Measurements from ENCODE around the gene CNN2.
"Not testable (repeated sequence)": the region's sequence is repeated elsewhere in the genome, so short reads cannot be mapped to it uniquely, and the experiment has no call there.

The CNN2 gene

DNA sequence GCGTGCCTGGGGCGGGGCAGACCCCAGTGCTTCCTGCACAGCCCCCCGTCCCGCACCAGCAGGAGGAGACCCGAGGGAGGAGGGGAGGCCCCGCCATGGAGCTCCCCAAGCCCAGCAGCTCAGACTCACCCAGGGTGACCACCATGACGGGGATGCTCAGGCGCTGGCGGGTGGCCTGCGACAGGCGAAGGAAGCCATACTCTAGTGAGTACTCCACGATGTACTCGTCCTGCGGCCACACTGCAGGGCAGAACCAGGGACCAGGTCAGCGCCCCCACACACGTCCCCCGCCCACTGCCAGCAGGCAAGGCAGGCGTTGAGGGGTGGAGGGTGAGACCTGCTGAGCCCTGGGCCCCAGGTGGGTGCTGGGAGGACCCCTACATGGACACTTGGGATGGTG lies 14.1 kb upstream of the CNN2 start:
- no peak for DNase-seq

DNA sequence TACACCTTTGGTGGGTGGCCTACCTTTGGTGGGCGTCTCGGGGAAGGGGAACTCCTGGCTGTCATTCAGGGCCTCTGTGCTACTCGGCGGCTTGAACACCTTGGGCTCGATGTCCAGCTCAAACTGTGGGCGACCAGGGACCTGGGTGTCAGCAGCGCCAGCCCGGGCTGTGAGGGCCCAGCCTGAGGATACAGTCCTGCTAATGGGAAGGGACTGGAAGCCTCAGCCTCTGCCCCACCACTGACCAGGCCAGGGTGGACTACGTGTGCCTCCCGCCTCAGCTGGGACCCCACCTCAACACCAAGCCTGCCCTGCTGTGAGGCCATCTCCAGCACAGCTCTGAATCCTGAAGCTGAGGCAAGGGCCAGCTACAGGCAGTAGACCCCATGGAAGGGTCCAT lies 13.2 kb upstream of the CNN2 start:
- DNase-seq, result no peak

DNA sequence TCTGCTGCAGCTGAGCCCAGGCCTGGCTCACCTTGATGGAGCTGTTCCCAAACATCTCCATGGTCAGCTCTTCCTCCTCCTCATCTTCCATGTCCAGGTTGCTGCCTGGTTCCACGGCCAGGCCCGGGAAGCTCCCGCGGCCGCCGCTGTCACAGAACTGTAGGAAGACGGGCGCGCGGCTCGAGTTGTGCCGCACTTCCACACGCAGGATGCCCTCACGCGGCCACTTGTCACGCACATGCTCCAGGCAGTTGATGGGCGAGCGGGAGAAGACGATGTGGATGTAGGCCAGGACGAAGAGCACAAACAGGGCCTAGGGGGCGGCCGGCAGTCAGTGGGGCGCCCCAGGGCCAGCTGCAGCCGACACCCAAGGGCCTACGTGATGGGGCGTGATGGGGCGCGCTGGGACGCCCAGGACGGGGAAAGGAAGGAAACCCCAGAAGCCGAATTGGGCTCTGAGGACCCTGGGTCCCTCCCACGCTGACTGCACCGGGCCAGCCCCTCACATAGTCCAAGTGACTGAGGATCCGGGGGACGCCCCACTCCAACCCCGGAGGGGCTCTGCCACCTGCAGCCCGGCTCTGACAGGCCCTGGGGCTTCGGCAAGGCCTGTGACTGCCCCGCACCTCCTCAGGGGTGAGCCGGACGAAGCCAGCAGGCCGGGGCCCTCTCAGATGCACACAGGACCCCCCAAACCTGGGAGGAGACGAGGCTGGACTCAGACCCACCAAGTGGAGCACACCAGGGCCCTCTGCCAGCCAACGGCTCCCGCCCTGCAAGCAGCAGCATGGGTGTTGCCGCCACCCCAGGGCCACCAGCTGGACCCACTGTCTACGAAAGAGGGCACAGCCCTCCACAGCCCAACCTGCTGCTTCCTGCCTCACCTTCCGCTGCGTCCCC lies 12.0 kb upstream of the CNN2 start:
- DNase-seq, result no peak

DNA sequence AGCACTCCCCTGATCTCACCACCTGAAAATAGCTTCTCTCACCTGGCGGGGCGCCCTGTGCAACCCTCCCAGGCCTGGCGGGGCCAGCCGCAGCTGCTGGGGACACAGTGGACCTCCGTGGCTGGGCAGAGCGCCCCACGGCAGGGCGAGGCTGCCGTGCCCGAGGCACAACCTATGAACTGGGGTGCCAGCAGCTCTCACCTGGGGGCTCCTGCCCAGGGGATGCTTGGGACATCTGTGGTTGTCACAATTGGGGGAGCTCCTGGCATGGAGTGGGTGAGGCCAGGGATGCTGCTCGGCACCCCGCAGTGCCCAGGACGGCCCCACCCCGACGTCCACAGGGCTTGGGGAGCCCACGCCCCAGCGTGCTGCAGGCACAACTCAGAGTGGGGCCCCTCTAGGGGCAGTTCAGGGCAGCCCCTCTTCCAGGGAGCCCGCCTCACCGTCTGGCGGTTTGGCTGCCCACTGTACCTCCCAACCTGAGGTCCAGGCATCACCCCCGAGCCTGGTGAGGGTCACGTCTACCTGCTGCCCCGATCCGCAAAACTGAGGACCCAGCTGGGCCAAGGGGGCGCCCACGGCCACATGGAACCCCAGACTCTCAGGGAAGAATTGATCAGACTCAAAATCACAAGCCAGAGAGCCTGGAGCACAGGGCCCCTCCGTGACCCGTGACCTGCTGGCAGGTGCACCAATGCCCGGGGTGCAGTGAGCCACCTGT lies 11.2 kb upstream of the CNN2 start:
- DNase-seq, result no peak

DNA sequence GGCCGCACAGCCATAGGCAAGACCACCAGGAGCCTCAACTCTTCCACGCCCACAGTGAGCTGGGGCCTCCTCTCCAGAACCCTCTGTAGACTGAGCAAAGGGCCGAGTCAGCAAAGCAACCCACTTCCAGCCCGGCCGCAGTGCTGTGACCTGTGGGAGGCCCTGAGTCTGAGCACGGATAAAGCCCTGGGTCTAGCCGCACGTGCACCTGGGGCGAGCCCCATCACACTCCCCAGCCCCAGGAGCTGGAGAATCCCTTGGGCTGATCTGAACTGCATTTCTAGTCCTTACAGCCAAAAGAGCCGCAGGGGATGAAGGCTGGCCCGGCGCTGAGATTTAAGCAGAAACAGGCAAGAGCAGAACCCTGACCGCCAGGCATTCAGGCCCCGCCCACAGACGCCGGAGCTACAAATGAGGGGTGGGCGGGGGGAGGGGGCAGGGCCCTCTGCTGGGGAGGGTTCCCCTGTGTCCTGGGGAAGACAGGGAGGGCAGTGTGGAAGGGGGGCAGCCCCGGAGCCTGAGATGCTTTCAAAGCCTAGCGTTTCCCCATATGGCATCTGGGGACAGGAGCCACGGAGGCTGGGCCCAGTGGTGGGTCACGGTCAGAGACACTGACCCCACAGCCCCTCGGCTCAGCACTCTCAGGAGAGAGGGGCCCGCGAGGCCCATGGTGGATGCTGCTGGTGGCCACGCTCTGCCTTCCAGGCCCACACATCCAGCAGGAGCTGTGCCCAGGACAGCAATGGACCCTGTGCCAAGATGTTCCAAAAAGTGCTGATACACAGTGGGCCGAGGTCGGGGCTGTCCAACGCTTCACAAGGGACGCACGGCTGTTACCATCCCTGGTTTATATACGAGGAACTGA lies 10.4 kb upstream of the CNN2 start:
- DNase-seq, result no peak

DNA sequence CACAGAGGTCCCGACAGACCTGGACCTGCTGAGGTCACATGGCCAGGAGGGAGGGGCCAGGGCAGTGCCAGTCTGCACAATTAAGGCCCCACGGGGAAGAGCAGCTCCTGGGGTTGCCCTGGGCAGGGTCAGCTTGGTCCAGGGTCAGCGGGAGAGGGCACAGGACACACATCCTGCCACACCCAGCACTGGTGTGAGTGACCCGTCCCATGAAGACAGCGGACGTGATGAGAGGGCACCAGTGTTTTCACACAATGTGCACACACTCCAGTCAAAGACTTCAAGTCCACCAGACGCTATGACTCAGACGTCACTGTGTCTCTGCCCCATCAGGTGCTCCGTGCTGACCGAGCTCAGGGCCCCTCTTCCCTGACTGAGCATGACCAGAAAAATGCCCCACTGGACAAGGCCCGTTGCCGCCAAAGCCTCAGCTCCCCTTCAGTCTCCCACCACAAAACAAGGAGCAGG lies 9.7 kb upstream of the CNN2 start:
- no peak for DNase-seq

DNA sequence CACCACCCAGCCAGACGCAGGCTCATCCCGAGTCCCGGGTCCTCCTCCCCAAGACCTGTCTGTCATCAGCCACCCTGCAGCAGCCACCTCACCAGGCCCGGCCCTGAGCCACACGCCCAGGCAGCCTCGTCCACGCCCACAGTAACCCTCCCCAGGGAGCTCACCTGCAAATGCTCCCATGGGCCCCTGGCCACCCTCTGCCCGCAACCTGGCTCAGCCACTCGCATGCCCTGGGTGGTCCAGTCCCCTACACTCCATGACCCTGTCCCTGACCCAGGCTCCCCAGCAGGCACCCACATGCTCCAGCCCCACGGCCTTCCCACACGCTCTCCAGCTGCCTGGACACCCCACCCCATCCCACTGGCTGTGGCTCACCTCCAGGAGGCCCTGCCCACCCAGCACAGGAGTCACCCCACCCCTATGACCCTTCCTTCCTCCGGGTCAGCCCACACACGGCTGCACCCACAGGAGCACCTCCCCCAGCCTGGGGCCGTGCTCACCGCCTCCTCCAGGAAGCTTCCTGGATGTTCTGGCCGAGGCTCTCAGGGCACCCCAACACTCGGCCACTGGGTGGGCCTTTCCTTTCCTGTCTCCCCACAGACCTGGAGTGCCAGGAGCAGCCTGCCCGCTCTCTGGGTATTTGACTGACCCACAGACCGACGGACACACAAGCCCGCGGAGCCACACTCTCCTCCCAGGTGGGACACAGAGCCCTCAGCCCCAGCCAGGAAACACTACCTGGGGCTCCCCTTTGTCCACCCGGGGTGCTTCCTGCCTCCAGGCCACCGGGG lies 9.1 kb upstream of the CNN2 start:
- DNase-seq, result no peak

DNA sequence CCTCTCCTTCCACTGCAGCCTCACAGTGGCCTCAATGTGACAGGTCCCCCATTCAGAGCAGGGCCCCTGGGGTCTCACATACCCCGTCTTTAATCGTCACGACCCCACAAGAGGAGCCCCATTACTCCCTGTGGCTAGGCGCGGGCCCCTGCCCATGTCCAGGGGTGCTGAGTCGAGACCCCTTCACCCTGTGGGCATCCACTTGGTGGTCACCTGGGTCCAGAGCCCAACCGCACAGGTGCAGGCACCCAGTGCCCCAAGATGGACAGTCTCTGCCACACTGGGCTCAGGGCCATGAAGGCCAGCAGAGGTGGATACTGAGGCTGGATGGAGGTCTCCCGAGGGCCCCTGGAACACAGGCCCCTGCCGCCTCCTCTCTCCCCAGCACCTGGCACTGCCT lies 8.5 kb upstream of the CNN2 start:
- DNase-seq, result no peak

DNA sequence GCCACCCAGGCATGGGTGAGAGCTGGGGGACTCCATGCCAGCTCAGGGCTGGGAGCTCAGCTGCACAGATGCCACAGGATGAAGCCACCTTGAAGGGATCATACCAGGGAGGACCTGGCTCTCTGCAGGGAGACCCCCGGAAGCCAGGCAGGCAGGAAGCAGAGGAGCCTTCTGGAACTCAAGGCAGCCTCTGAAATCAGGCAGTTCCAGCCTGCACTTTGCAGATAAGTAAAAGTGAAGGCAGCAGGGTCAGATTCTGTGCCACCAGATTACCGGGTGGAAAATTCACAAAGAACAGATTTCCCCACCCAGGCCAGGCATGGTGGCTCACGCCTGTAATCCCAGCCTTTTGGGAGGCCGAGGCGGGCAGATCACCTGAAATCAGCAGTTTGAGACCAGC lies 8.0 kb upstream of the CNN2 start:
- no peak for DNase-seq

DNA sequence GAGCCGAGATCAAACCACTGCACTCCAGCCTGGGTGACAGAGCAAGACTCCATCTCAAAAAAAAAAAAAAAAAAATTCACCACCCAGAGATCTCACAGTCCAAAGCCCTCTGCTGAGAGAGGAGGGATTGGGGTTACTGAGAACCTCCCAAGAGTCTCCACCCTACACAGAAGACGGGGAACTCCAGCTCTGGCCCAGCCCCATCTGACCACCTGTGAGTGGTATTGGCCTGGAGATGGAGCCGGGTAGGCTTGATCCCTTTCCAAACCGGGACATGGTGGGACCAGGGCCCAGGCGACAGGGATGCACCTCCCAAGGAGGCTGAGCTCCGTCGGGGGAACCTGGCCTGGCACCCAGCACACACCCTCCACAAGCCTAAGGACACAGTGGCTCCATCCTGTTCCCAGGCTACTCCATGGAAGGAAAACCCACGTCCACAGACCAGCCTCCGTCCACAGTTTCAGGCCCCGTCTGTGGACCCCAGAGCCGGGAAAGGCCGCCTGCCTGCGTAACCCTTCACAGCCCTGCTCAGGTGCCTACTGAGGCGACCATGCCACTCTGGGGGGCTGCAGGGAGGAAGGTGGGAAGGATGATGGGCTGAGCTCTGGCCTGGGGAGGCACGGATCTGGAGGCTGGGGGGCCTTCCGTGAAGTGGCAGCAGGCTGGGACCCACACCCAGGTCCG lies 7.3 kb upstream of the CNN2 start:
- DNase-seq, result no peak

DNA sequence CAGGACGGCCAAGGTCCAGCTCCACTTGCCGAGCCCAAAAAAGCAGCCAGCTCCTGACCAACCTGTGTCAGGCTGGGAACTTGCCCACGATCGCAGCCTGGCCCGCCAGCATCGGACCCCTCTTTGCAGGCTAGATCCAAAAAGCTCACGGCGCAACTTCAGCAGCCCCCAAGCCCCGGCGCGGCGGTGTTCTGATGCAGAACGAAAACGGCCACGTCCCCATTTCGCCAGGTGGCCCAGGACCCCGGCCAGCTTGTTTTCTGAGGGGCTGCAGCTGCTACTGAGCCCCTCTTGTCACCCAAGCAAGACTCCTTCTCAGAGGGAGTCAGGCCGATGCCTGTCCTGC lies 6.8 kb upstream of the CNN2 start:
- DNase-seq, result no peak

DNA sequence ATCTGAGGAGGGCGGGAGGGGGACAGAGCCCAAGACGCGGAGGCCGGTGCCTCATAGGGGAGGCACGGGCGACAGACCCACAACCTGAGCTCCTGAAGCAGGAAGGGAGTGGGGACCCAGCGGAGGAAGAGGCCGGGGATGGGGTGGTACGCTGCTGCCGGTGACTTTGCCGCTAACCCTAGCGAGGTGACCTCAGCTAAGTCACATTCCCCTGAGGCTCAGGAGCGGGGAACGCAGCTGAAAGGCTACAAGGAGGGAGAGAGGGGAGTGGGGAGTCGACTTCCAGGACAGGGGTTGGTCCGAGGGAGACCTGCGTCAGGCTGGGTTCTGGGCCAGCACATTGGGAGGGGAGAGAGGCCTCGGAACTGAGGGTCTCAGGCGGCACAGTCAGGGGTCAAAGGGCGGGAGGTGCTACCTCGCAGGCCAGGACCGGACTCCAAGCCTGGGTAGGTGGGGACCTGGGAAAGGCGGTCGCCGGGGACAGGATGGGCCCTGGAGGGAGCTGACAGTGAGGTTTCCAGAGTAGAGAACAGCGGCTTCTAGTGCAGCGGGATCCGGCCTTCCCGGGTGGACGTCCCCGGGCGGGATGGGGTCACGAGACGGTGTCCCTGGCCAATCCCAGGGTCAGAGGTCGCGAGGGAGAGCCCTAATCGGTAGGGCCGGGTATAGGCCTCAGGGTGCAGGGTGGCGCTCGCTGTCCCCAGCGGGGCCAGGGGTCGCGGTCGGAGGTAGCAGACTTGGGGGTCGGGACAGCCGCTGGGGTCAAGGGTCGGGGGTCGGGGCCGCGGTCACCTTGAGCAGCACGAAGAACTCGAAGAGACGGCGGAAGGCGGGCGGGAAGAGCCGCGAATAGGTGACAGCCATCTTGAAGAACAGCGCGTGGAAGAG lies 6.2 kb upstream of the CNN2 start:
- no peak for DNase-seq

DNA sequence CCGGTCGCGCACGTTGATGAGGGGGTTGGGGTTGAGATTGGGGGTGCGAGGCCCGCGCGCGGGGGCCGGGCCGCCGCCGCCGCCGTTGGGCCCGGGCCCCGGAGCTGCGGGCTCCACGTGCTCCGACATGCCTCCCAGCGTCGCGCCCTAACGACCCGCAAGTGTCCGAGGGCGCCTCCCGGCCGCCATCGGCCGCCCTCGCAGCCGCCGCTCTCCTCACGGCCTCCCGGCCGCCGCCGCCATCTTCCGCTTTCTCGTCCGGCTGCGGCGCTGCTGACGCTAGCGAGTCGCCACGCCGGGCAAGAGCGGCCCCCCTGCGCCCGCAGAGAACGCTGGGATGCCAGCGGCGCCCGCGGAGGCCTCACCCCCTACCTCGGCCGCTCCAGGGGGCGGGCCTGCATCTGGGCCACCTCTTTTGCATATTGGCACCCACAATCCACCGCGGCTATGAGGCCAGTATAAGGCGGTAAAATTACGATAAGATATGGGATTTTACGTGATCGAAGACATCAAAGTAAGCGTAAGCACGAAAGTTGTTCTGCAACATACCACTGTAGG lies 5.5 kb upstream of the CNN2 start, which contains the start of gene TMEM259:
TMEM259 (minus strand) TSS at position 256 of the 558 bp plus-strand sequence; CDS start at position 129, 127 bp downstream.
- peak; percentile 98 for DNase-seq

DNA sequence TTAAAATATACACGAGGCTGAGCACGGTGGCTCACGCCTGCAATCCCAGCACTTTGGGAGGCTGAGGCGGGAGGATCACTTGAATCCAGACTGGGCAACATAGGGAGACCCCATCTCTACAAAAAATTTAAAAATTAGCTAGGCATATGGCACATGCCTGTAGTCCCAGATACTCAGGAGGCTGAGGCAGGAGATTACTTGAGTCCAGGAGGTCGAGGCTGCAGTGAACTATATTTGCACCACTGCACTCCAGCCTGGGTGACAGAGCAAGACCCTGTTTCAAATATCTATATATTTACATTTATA lies 2.6 kb upstream of the CNN2 start:
- not testable (repeated sequence) for DNase-seq

DNA sequence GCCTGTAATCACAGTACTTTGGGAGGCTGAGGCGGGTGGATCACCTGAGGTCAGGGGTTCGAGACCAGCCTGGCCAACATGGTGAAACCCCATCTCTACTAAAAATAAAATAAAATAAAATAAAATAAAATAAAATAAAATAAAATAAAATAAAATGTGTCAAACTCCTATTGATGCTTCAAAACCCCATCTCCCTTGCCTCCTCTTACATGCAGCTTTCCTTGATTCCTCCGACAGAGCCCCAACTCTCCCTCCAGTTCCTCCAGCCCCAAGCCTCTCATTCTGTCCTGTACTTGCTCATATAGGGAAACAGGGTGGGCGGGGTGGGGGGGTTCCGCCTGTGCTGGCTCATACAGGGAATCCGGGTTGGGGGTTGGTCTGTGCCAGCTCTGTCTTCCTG lies 1.3 kb upstream of the CNN2 start:
- not testable (repeated sequence) for DNase-seq

DNA sequence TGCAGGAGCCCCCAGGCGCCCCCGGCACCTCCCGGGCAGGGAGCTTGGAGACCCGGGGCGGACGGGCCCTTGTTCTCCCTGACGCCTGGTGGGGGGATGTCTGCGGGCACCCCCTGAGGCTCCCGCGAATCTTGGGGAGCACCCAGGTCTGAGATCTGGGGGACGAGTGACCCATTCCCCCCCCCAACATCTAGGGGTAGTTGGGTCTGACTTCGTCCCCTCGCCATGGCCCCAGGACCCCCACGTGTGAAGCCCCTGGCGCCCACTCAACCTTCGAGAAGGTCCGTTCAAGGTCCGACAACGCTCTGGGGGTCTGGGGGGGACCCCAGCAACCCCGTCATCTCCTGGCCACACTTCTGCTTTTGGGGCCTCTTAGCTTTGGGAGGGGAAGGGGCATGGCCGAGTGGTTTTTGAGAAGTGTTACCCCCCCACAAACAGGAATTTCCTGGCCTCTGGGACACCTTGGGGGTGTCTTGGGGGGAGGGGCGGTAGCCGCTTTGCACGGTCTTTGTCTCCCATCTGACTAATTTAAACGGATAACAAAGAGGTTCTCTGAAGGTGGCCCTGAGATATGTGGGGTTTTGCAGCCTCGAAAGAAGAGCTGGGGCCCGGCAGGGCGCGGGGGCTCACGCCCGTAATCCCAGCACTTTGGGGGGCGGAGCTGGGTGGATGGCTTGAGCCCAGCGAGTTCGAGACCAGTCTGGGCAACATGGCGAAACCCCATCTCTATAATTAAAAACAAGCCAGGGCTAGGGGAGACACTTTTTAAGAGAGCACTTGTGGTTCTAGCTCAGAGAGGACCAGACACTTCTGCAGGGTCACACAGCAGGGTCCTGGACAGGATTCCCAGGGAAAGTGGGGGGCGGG lies 608 bp downstream of the CNN2 start:
- DNase-seq, result peak in 1 of 2 donors; percentile 36

DNA sequence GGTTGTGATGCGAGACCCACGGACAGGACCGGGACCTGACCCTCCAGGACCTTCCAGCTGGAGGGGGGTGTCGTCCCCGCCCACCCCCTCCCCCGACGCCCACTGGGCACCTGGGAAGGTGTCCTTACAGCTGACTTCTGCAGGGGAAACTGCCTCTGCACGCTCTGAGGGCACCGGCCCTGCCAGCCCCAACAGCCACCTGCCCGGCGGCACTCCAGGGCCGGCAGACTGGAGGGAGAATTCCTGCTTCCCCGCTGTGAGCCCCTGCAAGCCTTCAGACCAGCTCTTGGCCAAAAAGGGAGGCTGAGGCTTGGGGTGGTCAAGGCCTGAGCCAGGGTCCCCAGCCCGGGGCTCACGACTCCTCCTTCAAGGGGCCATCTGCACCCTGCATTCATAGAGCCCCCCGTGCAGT lies 1.2 kb downstream of the CNN2 start:
- DNase-seq, result no peak

DNA sequence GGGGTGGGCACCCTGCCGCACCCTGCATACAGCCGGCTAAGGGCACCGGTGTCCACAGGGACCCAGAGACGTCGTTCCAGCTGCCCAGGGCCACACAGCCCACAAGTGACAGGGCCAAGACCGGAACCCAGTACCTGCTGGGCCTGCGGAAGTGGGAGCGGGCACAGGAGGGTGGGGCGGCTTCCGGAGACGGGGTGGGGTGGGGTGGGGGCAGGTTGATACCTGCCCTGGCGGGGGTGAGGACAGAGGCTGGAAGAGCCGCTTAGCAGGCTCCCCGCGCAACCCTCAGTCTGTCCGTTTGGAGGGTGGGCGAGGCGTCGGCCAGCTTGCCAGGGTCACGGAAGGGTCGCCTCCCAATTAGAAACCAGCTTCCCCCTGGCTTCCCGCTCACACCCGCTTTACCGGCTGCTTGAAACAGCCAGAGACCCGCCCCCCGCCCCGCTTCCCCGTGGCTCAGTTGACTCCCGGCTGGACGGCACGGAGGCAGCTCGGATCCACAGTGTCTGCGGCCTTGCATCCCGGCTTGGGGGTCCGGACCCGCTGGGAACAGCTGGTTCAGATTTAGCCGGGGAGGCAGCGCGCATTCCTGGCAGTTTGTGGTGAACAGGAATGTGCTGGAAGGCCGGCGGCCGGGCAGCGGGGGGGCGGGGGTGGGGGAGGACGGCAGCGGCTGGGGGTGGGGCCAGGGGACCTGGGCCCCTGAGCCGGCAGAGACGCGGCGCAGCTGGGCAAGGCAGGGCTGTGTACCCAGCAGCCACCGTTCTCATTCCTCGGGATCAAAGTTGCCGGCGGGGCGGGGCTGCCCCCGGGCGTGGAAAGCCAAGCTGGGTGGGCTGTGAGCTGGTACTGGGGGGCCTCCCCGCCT lies 1.9 kb downstream of the CNN2 start:
- peak; percentile 60 to 76 for DNase-seq
